ENCODE data around the gene SKOR1.

The SKOR1 gene

GRCh38 chr15:67809866-67810265 is 15.4 kb upstream of the SKOR1 start:
- no peaks in the 10 kb centered on the region for H3K9me3 ChIP-seq (ENCODE audit: control insufficient read depth, insufficient read depth, low read length)
- H3K9ac ChIP-seq (ENCODE audit: low read depth, low read length) = no peak overlapping the region
- no peak overlapping the region for H3K4me3 ChIP-seq (ENCODE audit: low read depth, low read length)
- H3K4me1 ChIP-seq (ENCODE audit: control insufficient read depth, insufficient read depth, low read length) = peaks cover 5% of the 10 kb centered on the region
- no peaks in the 10 kb centered on the region for H3K27me3 ChIP-seq (ENCODE audit: control insufficient read depth, insufficient read depth, low read length)
- no peaks in the 10 kb centered on the region for H3K36me3 ChIP-seq (ENCODE audit: control insufficient read depth, insufficient read depth, low read length)

- H3K4me3 ChIP-seq (ENCODE audit: low read depth, low read length) = no peak overlapping the region
- peaks cover 3% of the 10 kb centered on the region for H3K4me1 ChIP-seq (ENCODE audit: control insufficient read depth, insufficient read depth, low read length)
- no peaks in the 10 kb centered on the region for H3K36me3 ChIP-seq (ENCODE audit: control insufficient read depth, insufficient read depth, low read length)
- H3K27me3 ChIP-seq (ENCODE audit: control insufficient read depth, insufficient read depth, low read length) = peaks cover 13% of the 10 kb centered on the region
- H3K9ac ChIP-seq (ENCODE audit: low read depth, low read length) = no peak overlapping the region
- no peaks in the 10 kb centered on the region for H3K9me3 ChIP-seq (ENCODE audit: control insufficient read depth, insufficient read depth, low read length)
Measured at GRCh38 chr15:67812241-67812644, 13.1 kb upstream of the SKOR1 start.

DNA sequence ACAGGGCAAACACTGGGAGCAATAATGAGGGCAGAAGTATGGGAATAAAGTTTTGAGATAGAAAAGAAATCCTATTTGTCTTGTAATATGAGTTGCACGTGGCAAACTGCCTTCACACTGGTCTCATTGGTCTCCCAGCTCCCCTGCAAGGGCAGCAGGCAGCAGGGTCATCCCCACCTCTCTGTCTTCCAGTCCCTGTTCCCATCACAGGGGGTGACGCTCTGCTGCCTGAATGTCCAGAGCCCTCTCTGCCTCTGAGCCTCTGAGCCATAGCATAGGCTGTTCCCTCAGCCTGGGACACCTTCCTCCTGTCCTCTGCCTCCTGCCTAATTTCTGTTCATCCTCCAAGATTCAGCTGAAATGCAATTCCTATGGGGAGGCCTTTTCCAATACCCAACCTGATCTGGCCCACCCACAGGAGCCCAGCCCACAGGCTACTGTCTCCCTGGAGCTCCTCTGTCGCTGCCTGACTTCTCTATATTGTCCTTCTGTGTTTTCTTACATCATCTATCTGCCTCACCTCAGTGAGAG is 12.1 kb upstream of the SKOR1 start:
- Histone ChIP-seq H3K9me3 (ENCODE audit: control insufficient read depth, insufficient read depth, low read length) (no peaks in the 10 kb centered on the region), H3K9ac (ENCODE audit: low read depth, low read length) (no peak overlapping the region), H3K27me3 (ENCODE audit: control insufficient read depth, insufficient read depth, low read length) (peaks cover 22% of the 10 kb centered on the region), H3K36me3 (ENCODE audit: control insufficient read depth, insufficient read depth, low read length) (no peaks in the 10 kb centered on the region), H3K4me1 (ENCODE audit: control insufficient read depth, insufficient read depth, low read length) (peaks cover 3% of the 10 kb centered on the region), H3K4me3 (ENCODE audit: low read depth, low read length) (no peak overlapping the region)

DNA sequence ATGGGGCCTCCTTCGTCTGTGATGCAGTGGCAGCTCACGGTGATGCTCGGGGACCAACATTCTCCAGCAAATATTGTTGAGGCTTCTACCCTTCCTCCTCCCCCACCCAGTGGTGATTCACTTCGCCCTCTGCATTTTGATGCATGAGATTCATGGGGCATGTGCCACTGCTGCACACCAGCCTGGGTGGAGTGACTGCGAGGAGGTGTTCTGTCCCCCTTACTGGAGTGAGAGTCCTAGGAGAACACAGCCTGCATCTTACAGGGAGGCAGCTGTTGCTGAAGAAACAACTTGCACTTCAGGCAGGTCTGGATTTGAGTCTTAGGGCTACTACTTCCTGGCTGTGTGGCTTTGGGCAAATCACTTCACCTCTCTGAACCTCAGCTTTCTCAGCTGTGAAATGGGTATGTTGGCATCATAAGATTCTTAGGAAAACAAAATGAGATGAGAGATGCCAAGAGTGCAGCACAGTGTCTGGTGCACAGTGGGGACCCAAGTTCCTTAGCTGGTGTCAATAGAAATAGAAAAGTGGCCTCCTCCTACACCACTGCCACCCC is 10.2 kb upstream of the SKOR1 start:
- no peak overlapping the region for H3K4me3 ChIP-seq (ENCODE audit: low read depth, low read length)
- peaks cover 41% of the 10 kb centered on the region for H3K27me3 ChIP-seq (ENCODE audit: control insufficient read depth, insufficient read depth, low read length)

GRCh38 chr15:67816668-67817067 is 8.6 kb upstream of the SKOR1 start:
- Histone ChIP-seq H3K9ac (ENCODE audit: low read depth, low read length) (no peak overlapping the region), H3K36me3 (ENCODE audit: control insufficient read depth, insufficient read depth, low read length) (no peaks in the 10 kb centered on the region), H3K4me3 (ENCODE audit: low read depth, low read length) (no peak overlapping the region), H3K9me3 (ENCODE audit: control insufficient read depth, insufficient read depth, low read length) (no peaks in the 10 kb centered on the region), H3K4me1 (ENCODE audit: control insufficient read depth, insufficient read depth, low read length) (peaks cover 6% of the 10 kb centered on the region), H3K27me3 (ENCODE audit: control insufficient read depth, insufficient read depth, low read length) (peaks cover 56% of the 10 kb centered on the region)

More for the DNA sequence above, 10.2 kb upstream of the SKOR1 start:
- Histone ChIP-seq H3K36me3 (ENCODE audit: control insufficient read depth, insufficient read depth, low read length) (no peaks in the 10 kb centered on the region), H3K4me1 (ENCODE audit: control insufficient read depth, insufficient read depth, low read length) (peaks cover 6% of the 10 kb centered on the region), H3K9me3 (ENCODE audit: control insufficient read depth, insufficient read depth, low read length) (no peaks in the 10 kb centered on the region), H3K9ac (ENCODE audit: low read depth, low read length) (no peak overlapping the region)

DNA sequence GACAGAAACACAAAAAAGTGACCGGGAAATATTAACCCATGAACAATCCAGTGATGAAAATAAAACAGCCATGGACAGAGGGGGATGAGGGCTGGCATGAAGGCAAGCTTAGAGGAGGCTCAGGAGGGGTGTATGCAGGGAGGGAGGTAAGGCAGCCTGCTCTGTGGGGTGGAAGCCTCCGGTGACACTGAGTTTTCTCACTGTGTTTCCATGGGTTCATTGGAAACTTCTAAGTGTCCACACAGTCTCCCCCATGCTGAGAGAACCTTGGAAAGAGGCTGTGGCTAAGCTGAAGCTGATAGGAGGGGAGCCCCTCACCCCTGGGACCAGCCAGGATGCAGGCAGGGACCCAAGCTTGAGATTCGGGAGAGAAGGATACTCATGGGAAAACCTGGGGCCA is 6.8 kb upstream of the SKOR1 start:
- Histone ChIP-seq H3K27me3 (ENCODE audit: control insufficient read depth, insufficient read depth, low read length) (peaks cover 71% of the 10 kb centered on the region), H3K4me3 (ENCODE audit: low read depth, low read length) (no peak overlapping the region), H3K9me3 (ENCODE audit: control insufficient read depth, insufficient read depth, low read length) (no peaks in the 10 kb centered on the region), H3K36me3 (ENCODE audit: control insufficient read depth, insufficient read depth, low read length) (no peaks in the 10 kb centered on the region), H3K9ac (ENCODE audit: low read depth, low read length) (no peak overlapping the region), H3K4me1 (ENCODE audit: control insufficient read depth, insufficient read depth, low read length) (peaks cover 3% of the 10 kb centered on the region)

GRCh38 chr15:67819636-67820035 is 5.7 kb upstream of the SKOR1 start:
- H3K4me1 ChIP-seq (ENCODE audit: control insufficient read depth, insufficient read depth, low read length) = peaks cover 5% of the 10 kb centered on the region
- H3K36me3 ChIP-seq (ENCODE audit: control insufficient read depth, insufficient read depth, low read length) = no peaks in the 10 kb centered on the region
- peak overlapping the region; percentile 43 for H3K4me3 ChIP-seq (ENCODE audit: low read depth, low read length)
- H3K9me3 ChIP-seq (ENCODE audit: control insufficient read depth, insufficient read depth, low read length) = no peaks in the 10 kb centered on the region
- no peak overlapping the region for H3K9ac ChIP-seq (ENCODE audit: low read depth, low read length)
- peaks cover 83% of the 10 kb centered on the region for H3K27me3 ChIP-seq (ENCODE audit: control insufficient read depth, insufficient read depth, low read length)

- no peak overlapping the region for H3K9ac ChIP-seq (ENCODE audit: low read depth, low read length)
- H3K4me3 ChIP-seq (ENCODE audit: low read depth, low read length) = peak overlapping the region; percentile 43
- H3K4me1 ChIP-seq (ENCODE audit: control insufficient read depth, insufficient read depth, low read length) = peaks cover 9% of the 10 kb centered on the region
Measured at GRCh38 chr15:67820122-67820991, 5.0 kb upstream of the SKOR1 start.

GRCh38 chr15:67820992-67821783 is 4.1 kb upstream of the SKOR1 start:
- Histone ChIP-seq H3K27me3 (ENCODE audit: control insufficient read depth, insufficient read depth, low read length) (peaks cover 93% of the 10 kb centered on the region), H3K9me3 (ENCODE audit: control insufficient read depth, insufficient read depth, low read length) (no peaks in the 10 kb centered on the region), H3K4me3 (ENCODE audit: low read depth, low read length) (peak overlapping the region; percentile 45), H3K9ac (ENCODE audit: low read depth, low read length) (no peak overlapping the region), H3K4me1 (ENCODE audit: control insufficient read depth, insufficient read depth, low read length) (peaks cover 9% of the 10 kb centered on the region), H3K36me3 (ENCODE audit: control insufficient read depth, insufficient read depth, low read length) (no peaks in the 10 kb centered on the region)

More at GRCh38 chr15:67820122-67820991, 5.0 kb upstream of the SKOR1 start:
- H3K9me3 ChIP-seq (ENCODE audit: control insufficient read depth, insufficient read depth, low read length) = no peaks in the 10 kb centered on the region
- H3K27me3 ChIP-seq (ENCODE audit: control insufficient read depth, insufficient read depth, low read length) = peaks cover 88% of the 10 kb centered on the region
- no peaks in the 10 kb centered on the region for H3K36me3 ChIP-seq (ENCODE audit: control insufficient read depth, insufficient read depth, low read length)

DNA sequence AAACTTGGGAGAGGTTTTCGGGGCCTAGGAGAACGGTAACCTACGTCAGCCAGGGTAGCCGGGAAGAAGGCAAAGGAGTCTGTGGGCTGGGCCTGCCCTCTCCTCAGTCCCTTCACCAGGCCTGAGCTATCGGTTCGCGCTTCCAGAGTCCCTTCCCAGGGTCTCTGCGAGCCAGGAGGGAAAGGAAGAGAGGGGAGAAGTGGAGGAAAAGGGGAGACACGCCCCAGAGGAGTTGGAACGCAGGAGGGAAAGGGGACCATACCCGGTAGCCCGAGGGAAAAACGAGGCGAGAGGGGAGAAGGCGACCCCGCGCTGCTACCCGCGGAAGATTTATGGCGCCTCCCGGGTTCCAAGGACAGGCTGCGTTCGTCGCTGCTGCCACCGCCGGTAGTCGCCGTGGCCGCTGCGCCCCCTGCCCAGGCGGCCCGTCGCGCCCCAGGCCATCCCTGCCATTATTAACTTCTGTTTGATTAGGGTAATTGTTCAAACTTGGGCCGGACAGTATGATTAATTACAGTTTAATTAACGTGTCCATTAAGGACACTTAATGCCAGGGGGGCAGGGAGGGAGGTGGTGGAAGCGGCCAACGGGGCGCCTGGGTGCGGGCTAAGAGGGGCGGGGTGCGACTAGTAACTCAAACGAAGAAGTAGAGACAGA is 3.4 kb upstream of the SKOR1 start:
- Histone ChIP-seq H3K9ac (ENCODE audit: low read depth, low read length) (no peak overlapping the region), H3K36me3 (ENCODE audit: control insufficient read depth, insufficient read depth, low read length) (no peaks in the 10 kb centered on the region), H3K4me1 (ENCODE audit: control insufficient read depth, insufficient read depth, low read length) (peaks cover 9% of the 10 kb centered on the region), H3K4me3 (ENCODE audit: low read depth, low read length) (peak overlapping the region; percentile 45), H3K27me3 (ENCODE audit: control insufficient read depth, insufficient read depth, low read length) (peaks cover 94% of the 10 kb centered on the region), H3K9me3 (ENCODE audit: control insufficient read depth, insufficient read depth, low read length) (no peaks in the 10 kb centered on the region)

Measured in iPS-15b (cell line).